Activated CD4-positive, alpha-beta T cell treated with anti-CD3 and anti-CD28 coated beads for 36 hours (primary cell): ENCODE results near the gene STEEP1. TPM values are rescaled to one million over a fixed set of nuclear protein-coding genes. Genes with fewer than 3 reads are reported as not detected.
A peak's percentile ranks its signal among the peaks of the same experiment; 100 is the strongest.

Experiments
- ATAC-seq: fragments of 200-7000 bp; cut with Tn5 transposase; one replicate; pipeline ENCODE4 v1.10.0; 2021; ENCODE audit warnings: mild to moderate bottlenecking, moderate library complexity
- CTCF ChIA-PET: fragments of 350-600 bp; sonication (Branson Sonifier 250); formaldehyde crosslinking; loops from one replicate; lab custom pipeline; 2021; ENCODE audit warnings: antibody characterized with exemption; lab: Charles Lee
- POLR2A ChIA-PET: fragments of 350-600 bp; sonication (Branson Sonifier 250); formaldehyde crosslinking; loops from one replicate; lab custom pipeline; 2021; ENCODE audit warnings: antibody characterized with exemption, inconsistent platforms; lab: Charles Lee
- DNase-seq: peaks from one replicate; pipeline ENCODE4 v3.0.0-alpha.2; 2020
- H3K27ac Mint-ChIP-seq: one replicate; pipeline ENCODE4 v1.8.0; 2021; ENCODE audit warnings: mixed read lengths
- H3K27me3 Mint-ChIP-seq: one replicate; pipeline ENCODE4 v1.8.0; 2021; ENCODE audit warnings: mixed read lengths
- H3K36me3 Mint-ChIP-seq: one replicate; pipeline ENCODE4 v1.8.0; 2021; ENCODE audit warnings: low read depth, mixed read lengths
- H3K4me1 Mint-ChIP-seq: one replicate; pipeline ENCODE4 v1.8.0; 2021; ENCODE audit warnings: mixed read lengths
- H3K4me3 Mint-ChIP-seq: one replicate; pipeline ENCODE4 v1.8.0; 2021; ENCODE audit warnings: mild to moderate bottlenecking, moderate library complexity, mixed read lengths
- H3K9me3 Mint-ChIP-seq: one replicate; pipeline ENCODE4 v1.8.0; 2021; ENCODE audit warnings: low read depth, mixed read lengths
- intact Hi-C, 2 experiments: fragments of 100-400 bp; cut with DNase I in 1 of 2; cut with micrococcal nuclease in 1 of 2; formaldehyde crosslinking; loops; one replicate each; pipeline versions ENCODE4 v1.14.2 to v1.15.1; 2022 to 2024; cut with DNase I, micrococcal nuclease
- total RNA-seq, 2 experiments: library from RNA; stranded (reverse); gene quantifications; one replicate each; pipeline ENCODE4 v1.2.3, GENCODE V29; 2021

STEEP1 gene
- 10 to 100 TPM; 21.3 to 21.7 TPM for total RNA-seq

DNA sequence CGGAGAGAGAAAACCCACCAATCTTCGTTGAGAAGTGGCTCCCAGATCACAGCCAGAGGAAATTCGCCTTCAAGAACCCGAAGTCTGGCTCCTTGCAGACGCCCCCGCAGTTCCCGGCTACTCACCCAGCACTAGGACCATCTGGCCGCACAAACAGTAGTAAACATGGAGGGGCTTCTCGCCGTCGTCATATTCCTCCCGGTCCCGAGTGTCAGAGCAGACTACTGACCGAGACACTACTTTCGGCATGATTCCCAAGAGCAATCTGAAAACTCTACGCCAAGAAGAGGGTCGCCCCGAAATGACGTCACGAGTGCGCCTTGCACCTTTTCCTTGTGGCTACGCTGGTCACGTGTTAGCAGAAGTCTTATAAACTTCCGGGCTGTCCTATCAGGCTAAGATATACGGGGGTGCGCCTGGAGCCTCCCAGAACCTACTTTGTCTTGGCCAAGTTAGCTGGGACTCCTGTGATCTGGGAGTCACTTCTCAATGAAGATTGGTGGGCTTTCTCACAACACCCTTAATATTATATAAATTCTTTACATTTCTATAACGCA lies at the start of gene STEEP1:
STEEP1 (minus strand) TSS at position 303 of the 557 bp plus-strand sequence; CDS start at position 249, 54 bp downstream.
- peaks cover 2% of the 10 kb centered on the region for H3K36me3 Mint-ChIP-seq
- peaks cover 12% of the 10 kb centered on the region for H3K4me1 Mint-ChIP-seq
- peak within 1 kb of the TSS; percentile 91 for H3K27ac Mint-ChIP-seq
- ATAC-seq (peak; percentile 99), DNase-seq (peak; percentile 93)
- H3K4me3 Mint-ChIP-seq: peak within 1 kb of the TSS; percentile 89
- no peaks in the 10 kb centered on the region for H3K27me3 Mint-ChIP-seq
- POLR2A ChIA-PET: interaction anchor here (0.5 to 0.7 kb wide), 2 partner anchors 19 to 309 kb away, joined by 3 to 5 read pairs; no protein-coding TSS in a partner anchor
- intact Hi-C loops: loop anchor here (1.0 to 2.0 kb wide), 4 partner anchors 9 to 128 kb away; partner anchors contain the start of genes NKRF (in 2 of the 2), UBE2A (in 2 of the 2), SEPTIN6 (in 1 of the 2) and SLC25A5 (in 1 of the 2)
- no peaks in the 10 kb centered on the region for H3K9me3 Mint-ChIP-seq
- CTCF ChIA-PET: no interaction called here

GRCh38 chrX:119614776-119615175 lies 49.6 kb upstream of the STEEP1 start:
- intact Hi-C loops: no loop called here
- Mint-ChIP-seq H3K27me3 (no peaks in the 10 kb centered on the region), H3K9me3 (no peaks in the 10 kb centered on the region), H3K4me3 (no peak overlapping the region), H3K4me1 (peaks cover 4% of the 10 kb centered on the region), H3K27ac (no peak overlapping the region), H3K36me3 (peaks cover 8% of the 10 kb centered on the region)
- ChIA-PET POLR2A (no interaction called here), CTCF (no interaction called here)
- DNase-seq: no peak
- no peak for ATAC-seq

- CTCF ChIA-PET: interaction anchor here (0.7 to 1.5 kb wide), 2 partner anchors 10 to 34 kb away, joined by 3 to 4 read pairs; no protein-coding TSS in a partner anchor
- ATAC-seq: no peak
- Mint-ChIP-seq H3K27me3 (no peaks in the 10 kb centered on the region), H3K36me3 (peaks cover 5% of the 10 kb centered on the region), H3K9me3 (no peaks in the 10 kb centered on the region), H3K4me3 (peak overlapping the region; percentile 93), H3K4me1 (peaks cover 31% of the 10 kb centered on the region), H3K27ac (peak overlapping the region; percentile 97)
- no peak for DNase-seq
- POLR2A ChIA-PET: interaction anchor here (0.6 to 0.9 kb wide), 2 partner anchors 16 to 184 kb away, joined by 3 to 4 read pairs; partner anchors contain the start of gene RPL39
- intact Hi-C loops: loop anchor here (2.0 to 10.0 kb wide), 7 partner anchors 42 to 268 kb away; partner anchors contain the start of genes STEEP1 (in 2 of the 2), NDUFA1 (in 1 of the 2), RNF113A (in 1 of the 2) and SEPTIN6 (in 1 of the 2)
Measured at GRCh38 chrX:119607018-119607389, 41.8 kb upstream of the STEEP1 start.

DNA sequence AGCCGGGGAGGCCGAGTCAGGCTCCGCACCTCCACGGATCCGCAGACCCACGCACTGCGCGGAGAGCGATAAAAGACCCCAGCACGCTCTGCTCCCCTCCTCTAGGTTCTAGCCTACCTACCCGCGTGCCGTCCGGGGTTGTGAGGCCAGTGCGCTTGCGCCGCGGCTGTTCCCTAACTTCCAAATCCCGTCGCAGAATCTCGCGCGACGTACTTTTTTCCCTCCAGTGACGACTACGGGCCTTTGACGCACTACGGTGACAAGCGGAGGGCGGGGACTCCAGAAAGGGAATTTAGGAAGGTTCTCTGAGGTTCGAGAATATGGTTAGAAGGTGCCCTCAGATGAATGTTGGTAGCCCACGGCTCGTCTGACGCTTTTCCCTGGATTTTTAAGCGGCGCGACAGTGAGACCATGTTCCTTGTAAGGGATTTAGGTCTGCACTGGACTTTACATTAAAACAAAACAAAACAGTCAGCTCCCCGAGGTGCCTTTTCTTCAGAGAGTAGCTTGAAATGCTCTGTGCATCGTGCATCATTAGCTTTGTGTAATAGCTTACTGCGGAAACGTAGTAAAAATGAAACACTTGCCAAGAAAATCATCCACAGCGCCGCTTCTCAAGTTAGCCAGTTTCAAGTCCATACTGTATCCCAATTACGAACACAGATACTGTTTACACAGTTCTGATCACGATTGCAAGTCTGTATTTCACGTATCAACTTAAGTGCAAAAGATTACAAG lies 41.2 kb upstream of the STEEP1 start, which contains the start of gene NKRF:
NKRF (minus strand) TSS at position 145 of the 738 bp plus-strand sequence.
- intact Hi-C loops: loop anchor here (1.0 to 10.0 kb wide), 13 partner anchors 32 to 268 kb away; partner anchors contain the start of genes NDUFA1 (in 2 of the 2), RNF113A (in 2 of the 2), STEEP1 (in 2 of the 2) and RPL39 (in 1 of the 2)

GRCh38 chrX:119605464-119606279 lies 40.5 kb upstream of the STEEP1 start:
- Mint-ChIP-seq H3K36me3 (peaks cover 5% of the 10 kb centered on the region), H3K27me3 (no peaks in the 10 kb centered on the region), H3K4me3 (peak overlapping the region; percentile 93), H3K9me3 (no peaks in the 10 kb centered on the region), H3K27ac (peak overlapping the region; percentile 97), H3K4me1 (peaks cover 34% of the 10 kb centered on the region)
- intact Hi-C loops: loop anchor here (1.0 to 10.0 kb wide), 13 partner anchors 31 to 269 kb away; partner anchors contain the start of genes NDUFA1 (in 2 of the 2), RNF113A (in 2 of the 2), STEEP1 (in 2 of the 2) and RPL39 (in 1 of the 2)
- peak; percentile 61 for ATAC-seq
- ChIA-PET CTCF (interaction anchor here (0.9 to 1.5 kb wide), 3 partner anchors 9 to 148 kb away, joined by 3 read pairs; no protein-coding TSS in a partner anchor), POLR2A (interaction anchor here (0.6 to 1.6 kb wide), 8 partner anchors 22 to 184 kb away, joined by 3 to 5 read pairs (median 4); partner anchors contain the start of genes SEPTIN6 and UBE2A)
- peak; percentile 64 for DNase-seq

More for the DNA sequence above, 41.2 kb upstream of the STEEP1 start, which contains the start of gene NKRF:
- Mint-ChIP-seq H3K4me1 (peaks cover 34% of the 10 kb centered on the region), H3K4me3 (peak within 1 kb of the TSS; percentile 93), H3K9me3 (no peaks in the 10 kb centered on the region), H3K27ac (peak within 1 kb of the TSS; percentile 97), H3K27me3 (no peaks in the 10 kb centered on the region), H3K36me3 (peaks cover 5% of the 10 kb centered on the region)
- peak; percentile 88 for ATAC-seq
- ChIA-PET CTCF (interaction anchor here (0.7 to 1.5 kb wide), 4 partner anchors 9 to 148 kb away, joined by 3 to 4 read pairs (median 3); no protein-coding TSS in a partner anchor), POLR2A (interaction anchor here (0.6 to 1.6 kb wide), 9 partner anchors 16 to 185 kb away, joined by 3 to 5 read pairs (median 4); partner anchors contain the start of genes RPL39, SEPTIN6 and UBE2A)
- DNase-seq: peak; percentile 94

- CTCF ChIA-PET: interaction anchor here (0.9 to 1.0 kb wide), 2 partner anchors 125 to 149 kb away, joined by 3 read pairs; no protein-coding TSS in a partner anchor
- Mint-ChIP-seq H3K36me3 (peaks cover 5% of the 10 kb centered on the region), H3K9me3 (no peaks in the 10 kb centered on the region), H3K4me3 (peak overlapping the region; percentile 93), H3K27me3 (no peaks in the 10 kb centered on the region), H3K4me1 (peaks cover 34% of the 10 kb centered on the region), H3K27ac (peak overlapping the region; percentile 80)
- DNase-seq: peak; percentile 16
- no peak for ATAC-seq
- POLR2A ChIA-PET: interaction anchor here (1.2 to 1.6 kb wide), 3 partner anchors 84 to 88 kb away, joined by 3 to 5 read pairs (median 5); partner anchors contain the start of gene SEPTIN6
- intact Hi-C loops: loop anchor here in 1 of 2 experiments (5.0 to 10.0 kb wide), 4 partner anchors 88 to 270 kb away; partner anchors contain the start of genes NDUFA1, RNF113A and SOWAHD
Measured at GRCh38 chrX:119604766-119605463, 39.7 kb upstream of the STEEP1 start.

GRCh38 chrX:119602701-119603255 lies 37.6 kb upstream of the STEEP1 start:
- Mint-ChIP-seq H3K36me3 (peaks cover 11% of the 10 kb centered on the region), H3K27me3 (no peaks in the 10 kb centered on the region), H3K27ac (no peak overlapping the region), H3K4me3 (no peak overlapping the region), H3K9me3 (no peaks in the 10 kb centered on the region), H3K4me1 (peaks cover 40% of the 10 kb centered on the region)
- DNase-seq: no peak
- intact Hi-C loops: loop anchor here in 1 of 2 experiments (10.0 kb wide), 2 partner anchors 152 to 272 kb away; partner anchors contain the start of genes NDUFA1, RNF113A and SOWAHD
- no peak for ATAC-seq
- CTCF ChIA-PET: interaction anchor here (0.7 to 1.3 kb wide), 2 partner anchors 19 to 28 kb away, joined by 3 read pairs; partner anchors contain the start of gene UBE2A
- POLR2A ChIA-PET: interaction anchor here (0.7 to 1.9 kb wide), 2 partner anchors 15 to 189 kb away, joined by 4 to 5 read pairs; partner anchors contain the start of gene RPL39

DNA sequence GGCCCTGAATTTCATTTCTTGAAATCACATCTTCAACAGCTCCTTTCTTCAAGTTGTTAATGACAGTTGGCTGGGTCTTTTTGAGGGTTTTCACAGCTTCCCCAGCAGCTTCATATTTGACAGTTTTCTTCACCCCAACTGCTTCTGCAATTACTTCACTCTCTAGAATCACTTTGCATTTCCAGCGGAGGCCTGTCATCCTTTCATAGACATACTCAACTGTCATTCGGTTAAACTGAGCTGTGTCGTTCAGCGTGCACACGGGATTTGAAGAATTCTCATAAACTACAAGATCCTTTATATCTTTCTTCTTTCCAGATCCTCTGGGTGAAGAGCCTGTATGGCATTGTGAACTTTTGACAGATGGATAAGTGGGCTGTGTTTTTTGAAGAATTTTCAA lies 24.6 kb upstream of the STEEP1 start:
- POLR2A ChIA-PET: no interaction called here
- no peaks in the 10 kb centered on the region for H3K27me3 Mint-ChIP-seq
- ATAC-seq (no peak), DNase-seq (no peak)
- no peaks in the 10 kb centered on the region for H3K4me1 Mint-ChIP-seq
- H3K27ac Mint-ChIP-seq: no peak overlapping the region
- intact Hi-C loops: no loop called here
- H3K36me3 Mint-ChIP-seq: peaks cover 25% of the 10 kb centered on the region
- H3K9me3 Mint-ChIP-seq: no peaks in the 10 kb centered on the region
- CTCF ChIA-PET: no interaction called here
- no peak overlapping the region for H3K4me3 Mint-ChIP-seq

- H3K27ac Mint-ChIP-seq: peak overlapping the region; percentile 58
- DNase-seq (peak; percentile 23), ATAC-seq (peak; percentile 65)
- POLR2A ChIA-PET: interaction anchor here (1.1 kb wide), 3 partner anchors 9 to 208 kb away, joined by 3 to 4 read pairs (median 3); partner anchors contain the start of genes NKRF, RPL39 and UBE2A
- H3K4me1 Mint-ChIP-seq: peaks cover 11% of the 10 kb centered on the region
- no peaks in the 10 kb centered on the region for H3K9me3 Mint-ChIP-seq
- CTCF ChIA-PET: interaction anchor here (0.6 to 1.1 kb wide), 5 partner anchors 19 to 288 kb away, joined by 3 to 4 read pairs (median 3); partner anchors contain the start of genes NDUFA1 and RNF113A
- H3K4me3 Mint-ChIP-seq: no peak overlapping the region
- no peaks in the 10 kb centered on the region for H3K27me3 Mint-ChIP-seq
- H3K36me3 Mint-ChIP-seq: peaks cover 4% of the 10 kb centered on the region
- intact Hi-C loops: no loop called here
Measured at GRCh38 chrX:119583431-119584059, 18.3 kb upstream of the STEEP1 start.
